ENCODE results near the gene FAM47B.

FAM47B gene

DNA sequence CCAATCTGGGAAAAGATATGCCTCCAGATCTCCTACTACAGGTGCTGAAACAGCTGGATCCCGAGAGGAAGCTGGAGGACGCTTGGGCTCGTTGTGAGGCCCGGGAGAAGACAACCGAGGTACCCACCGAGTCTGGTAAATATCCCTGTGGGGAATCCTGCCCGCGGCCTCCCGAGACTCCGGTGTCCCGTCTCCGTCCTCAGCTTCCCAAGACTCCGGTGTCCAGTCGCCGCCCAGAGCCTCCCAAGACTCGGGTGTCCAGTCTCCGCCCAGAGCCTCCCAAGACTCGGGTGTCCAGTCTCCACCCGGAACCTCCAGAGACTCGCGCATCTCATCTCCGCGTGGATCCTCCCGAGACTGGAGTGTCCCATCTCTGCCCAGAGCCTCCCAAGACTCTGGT lies 639 bp downstream of the FAM47B start:
- DNase-seq, result no peak
- Histone ChIP-seq H3K36me3 (no peaks in the 10 kb centered on the region), H3K4me3 (no peak overlapping the region), H3K4me1 (no peaks in the 10 kb centered on the region), H3K27me3 (no peaks in the 10 kb centered on the region), H3K27ac (no peak overlapping the region), H3K9me3 (no peaks in the 10 kb centered on the region)
- TF ChIP-seq, protein P1, sequence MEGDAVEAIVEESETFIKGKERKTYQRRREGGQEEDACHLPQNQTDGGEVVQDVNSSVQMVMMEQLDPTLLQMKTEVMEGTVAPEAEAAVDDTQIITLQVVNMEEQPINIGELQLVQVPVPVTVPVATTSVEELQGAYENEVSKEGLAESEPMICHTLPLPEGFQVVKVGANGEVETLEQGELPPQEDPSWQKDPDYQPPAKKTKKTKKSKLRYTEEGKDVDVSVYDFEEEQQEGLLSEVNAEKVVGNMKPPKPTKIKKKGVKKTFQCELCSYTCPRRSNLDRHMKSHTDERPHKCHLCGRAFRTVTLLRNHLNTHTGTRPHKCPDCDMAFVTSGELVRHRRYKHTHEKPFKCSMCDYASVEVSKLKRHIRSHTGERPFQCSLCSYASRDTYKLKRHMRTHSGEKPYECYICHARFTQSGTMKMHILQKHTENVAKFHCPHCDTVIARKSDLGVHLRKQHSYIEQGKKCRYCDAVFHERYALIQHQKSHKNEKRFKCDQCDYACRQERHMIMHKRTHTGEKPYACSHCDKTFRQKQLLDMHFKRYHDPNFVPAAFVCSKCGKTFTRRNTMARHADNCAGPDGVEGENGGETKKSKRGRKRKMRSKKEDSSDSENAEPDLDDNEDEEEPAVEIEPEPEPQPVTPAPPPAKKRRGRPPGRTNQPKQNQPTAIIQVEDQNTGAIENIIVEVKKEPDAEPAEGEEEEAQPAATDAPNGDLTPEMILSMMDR (IDR thresholded peaks at IDR 0.05), result no peak
- intact Hi-C loops (cut with DNase I; ENCODE audit: low total_unique reads), result no loop called here

- intact Hi-C loops (cut with DNase I; ENCODE audit: low total_unique reads), result no loop called here
- Histone ChIP-seq H3K36me3 (no peaks in the 10 kb centered on the region), H3K27ac (no peak overlapping the region)
Measured at GRCh38 chrX:34956916-34957315, 14.3 kb downstream of the FAM47B start.

DNA sequence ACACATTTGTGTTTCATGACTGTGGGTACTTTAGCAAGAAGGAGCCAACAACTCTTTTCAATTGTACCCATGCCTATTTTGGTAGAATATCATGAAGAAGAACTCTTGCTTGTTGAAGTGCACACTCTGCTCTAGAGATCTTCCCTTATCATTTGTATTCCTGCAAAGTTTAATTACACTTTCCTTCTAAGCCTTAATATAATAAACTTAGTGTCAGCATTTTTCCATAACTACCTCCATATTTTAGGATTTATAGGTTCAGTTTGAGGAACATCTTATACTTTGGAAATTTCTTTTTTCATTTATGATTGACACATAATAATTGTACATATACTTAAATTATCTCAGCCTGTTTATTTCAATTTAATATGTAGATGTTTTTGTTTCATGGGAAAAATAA lies 19.1 kb downstream of the FAM47B start:
- no peak for DNase-seq
- Histone ChIP-seq H3K27me3 (no peaks in the 10 kb centered on the region), H3K9me3 (no peaks in the 10 kb centered on the region), H3K36me3 (no peaks in the 10 kb centered on the region), H3K4me3 (no peak overlapping the region), H3K27ac (no peak overlapping the region), H3K4me1 (no peaks in the 10 kb centered on the region)
- TF ChIP-seq, protein P1 (IDR thresholded peaks at IDR 0.05), result no peak
- intact Hi-C loops (cut with DNase I; ENCODE audit: low total_unique reads), result no loop called here

More at GRCh38 chrX:34956916-34957315, 14.3 kb downstream of the FAM47B start:
- DNase-seq, result no peak
- Histone ChIP-seq H3K4me3 (no peak overlapping the region), H3K9me3 (no peaks in the 10 kb centered on the region), H3K4me1 (no peaks in the 10 kb centered on the region), H3K27me3 (no peaks in the 10 kb centered on the region)
- TF ChIP-seq, protein P1 (IDR thresholded peaks at IDR 0.05), result no peak

- DNase-seq, result no peak
- no peak overlapping the region for H3K4me3 ChIP-seq
- TF ChIP-seq, protein P1 (IDR thresholded peaks at IDR 0.05), result no peak
- H3K27me3 ChIP-seq, result no peaks in the 10 kb centered on the region
- no peak overlapping the region for H3K27ac ChIP-seq
- intact Hi-C loops (cut with DNase I; ENCODE audit: low total_unique reads), result no loop called here
- no peaks in the 10 kb centered on the region for H3K4me1 ChIP-seq
- H3K9me3 ChIP-seq, result no peaks in the 10 kb centered on the region
- no peaks in the 10 kb centered on the region for H3K36me3 ChIP-seq
Measured at GRCh38 chrX:34972206-34972605, 29.6 kb downstream of the FAM47B start.

- Histone ChIP-seq H3K27ac (no peak overlapping the region), H3K36me3 (no peaks in the 10 kb centered on the region), H3K9me3 (peaks cover 0 to 4% (median 3%) of the 10 kb centered on the region in 3 donors), H3K4me1 (no peaks in the 10 kb centered on the region), H3K4me3 (no peak overlapping the region), H3K27me3 (no peaks in the 10 kb centered on the region)
- no peak for DNase-seq
- intact Hi-C loops (cut with DNase I; ENCODE audit: low total_unique reads), result no loop called here
- TF ChIP-seq, protein P1 (IDR thresholded peaks at IDR 0.05), result no peak
Measured at GRCh38 chrX:34978171-34978570, 35.6 kb downstream of the FAM47B start.

DNA sequence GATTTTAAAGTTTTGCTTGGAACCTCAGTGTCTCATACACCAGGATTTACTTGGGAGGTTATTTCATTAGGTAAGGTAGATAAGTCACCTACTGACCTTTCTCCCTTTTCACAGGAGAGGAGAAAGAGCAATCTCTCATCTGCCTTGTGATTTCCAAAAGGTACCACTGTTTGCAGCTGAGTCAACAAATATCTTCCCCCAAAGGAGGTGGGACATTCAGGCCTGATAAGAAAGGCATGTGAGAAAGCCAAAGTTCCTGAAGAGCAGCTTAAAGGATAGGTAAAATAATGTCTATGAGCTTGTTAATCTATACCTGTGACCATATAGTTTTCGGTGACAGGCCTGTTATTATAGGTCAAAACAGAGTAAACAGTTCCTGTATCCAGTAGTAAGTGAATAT lies 45.0 kb downstream of the FAM47B start:
- no peaks in the 10 kb centered on the region for H3K27me3 ChIP-seq
- DNase-seq, result no peak
- TF ChIP-seq, protein P1 (IDR thresholded peaks at IDR 0.05), result no peak
- intact Hi-C loops (cut with DNase I; ENCODE audit: low total_unique reads), result no loop called here
- no peak overlapping the region for H3K27ac ChIP-seq
- H3K4me3 ChIP-seq, result no peak overlapping the region
- H3K36me3 ChIP-seq, result no peaks in the 10 kb centered on the region
- H3K9me3 ChIP-seq, result peaks cover 0 to 3% (median 2%) of the 10 kb centered on the region in 3 donors
- H3K4me1 ChIP-seq, result no peaks in the 10 kb centered on the region
